SH-SY5Y (cell line): Measurements from ENCODE around the gene WNT7A.

ENCODE experiments used
- GATA2 ChIP-seq: IDR thresholded peaks from 2 replicates; pipeline ENCODE4 v1.6.1; 2011; ENCODE audit warnings: mild to moderate bottlenecking, low read depth, low read length
- GATA3 ChIP-seq: IDR thresholded peaks from 2 replicates; pipeline ENCODE4 v1.6.1; 2011; ENCODE audit warnings: low read depth, mild to moderate bottlenecking, low read length, moderate library complexity

DNA sequence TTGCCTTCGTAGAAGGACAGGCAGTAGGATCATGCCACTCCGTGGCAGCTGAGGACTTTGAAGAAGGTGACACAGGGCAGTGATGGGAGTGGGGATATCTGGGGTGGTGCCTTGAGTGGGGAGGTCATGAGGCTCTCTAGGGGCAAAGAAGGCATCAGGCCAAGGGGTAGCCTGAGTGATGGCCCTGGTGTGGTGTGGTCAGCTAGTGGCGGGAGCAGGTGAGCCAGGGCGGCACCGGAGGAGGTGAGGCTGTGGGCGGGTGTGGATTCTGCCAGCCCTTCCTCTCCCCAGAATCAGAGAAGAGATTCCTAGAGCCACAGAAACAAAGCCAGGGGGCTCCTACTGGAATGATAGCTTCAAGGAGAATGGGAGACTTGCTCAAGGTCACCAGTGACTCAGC lies 18.4 kb downstream of the WNT7A start:
- TF ChIP-seq GATA2 (no peak), GATA3 (no peak)
